GM12873 (cell line): ENCODE data around the gene YAE1.

Experiments used
- TF ChIP-seq, protein P1 (sequence below): IDR thresholded peaks from 2 replicates; pipeline ENCODE4 v1.5.1; 2012; ENCODE audit warnings: low read depth, mild to moderate bottlenecking, moderate library complexity, low read length, control low read depth; ENCODE audit not compliant: insufficient read depth; ENCODE audit errors: missing control alignments

Gene YAE1

DNA sequence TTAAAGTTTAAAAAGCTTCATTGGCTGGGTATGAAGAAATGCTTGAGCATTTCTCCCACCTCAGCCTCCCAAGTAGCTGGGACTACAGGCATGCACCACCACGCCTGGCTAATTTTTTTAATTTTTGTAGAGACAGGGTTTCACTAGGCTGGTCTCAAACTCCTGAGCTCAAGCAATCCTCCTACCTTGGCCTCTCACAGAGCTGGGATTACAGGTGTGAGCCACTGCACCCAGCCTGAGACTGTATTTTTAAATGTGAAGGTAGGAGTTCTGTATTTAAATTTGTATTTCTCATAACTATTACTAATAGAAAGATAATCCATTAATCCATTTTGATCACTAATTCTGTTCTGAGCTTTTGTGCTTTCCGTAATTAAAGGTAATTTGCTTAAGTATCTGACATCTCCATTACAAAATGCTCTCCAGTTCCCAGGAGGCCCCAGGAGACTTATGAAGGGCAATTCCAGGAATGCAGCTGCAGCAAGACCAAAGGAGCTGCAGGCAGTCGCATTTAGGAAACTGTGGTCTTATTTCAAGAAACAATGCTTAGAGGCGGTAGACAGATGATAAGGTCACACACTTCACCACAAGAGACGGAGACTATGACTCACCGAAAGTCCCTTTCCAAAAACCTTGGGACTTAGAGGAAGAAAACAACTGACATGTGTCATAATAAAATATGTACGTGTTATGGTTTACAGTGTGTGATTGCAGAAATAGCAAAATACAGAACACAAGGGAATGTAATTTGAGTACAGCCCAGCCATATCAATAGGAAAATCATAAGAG, 23.3 kb downstream of the YAE1 start:
- TF ChIP-seq, protein P1, sequence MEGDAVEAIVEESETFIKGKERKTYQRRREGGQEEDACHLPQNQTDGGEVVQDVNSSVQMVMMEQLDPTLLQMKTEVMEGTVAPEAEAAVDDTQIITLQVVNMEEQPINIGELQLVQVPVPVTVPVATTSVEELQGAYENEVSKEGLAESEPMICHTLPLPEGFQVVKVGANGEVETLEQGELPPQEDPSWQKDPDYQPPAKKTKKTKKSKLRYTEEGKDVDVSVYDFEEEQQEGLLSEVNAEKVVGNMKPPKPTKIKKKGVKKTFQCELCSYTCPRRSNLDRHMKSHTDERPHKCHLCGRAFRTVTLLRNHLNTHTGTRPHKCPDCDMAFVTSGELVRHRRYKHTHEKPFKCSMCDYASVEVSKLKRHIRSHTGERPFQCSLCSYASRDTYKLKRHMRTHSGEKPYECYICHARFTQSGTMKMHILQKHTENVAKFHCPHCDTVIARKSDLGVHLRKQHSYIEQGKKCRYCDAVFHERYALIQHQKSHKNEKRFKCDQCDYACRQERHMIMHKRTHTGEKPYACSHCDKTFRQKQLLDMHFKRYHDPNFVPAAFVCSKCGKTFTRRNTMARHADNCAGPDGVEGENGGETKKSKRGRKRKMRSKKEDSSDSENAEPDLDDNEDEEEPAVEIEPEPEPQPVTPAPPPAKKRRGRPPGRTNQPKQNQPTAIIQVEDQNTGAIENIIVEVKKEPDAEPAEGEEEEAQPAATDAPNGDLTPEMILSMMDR: no peak

DNA sequence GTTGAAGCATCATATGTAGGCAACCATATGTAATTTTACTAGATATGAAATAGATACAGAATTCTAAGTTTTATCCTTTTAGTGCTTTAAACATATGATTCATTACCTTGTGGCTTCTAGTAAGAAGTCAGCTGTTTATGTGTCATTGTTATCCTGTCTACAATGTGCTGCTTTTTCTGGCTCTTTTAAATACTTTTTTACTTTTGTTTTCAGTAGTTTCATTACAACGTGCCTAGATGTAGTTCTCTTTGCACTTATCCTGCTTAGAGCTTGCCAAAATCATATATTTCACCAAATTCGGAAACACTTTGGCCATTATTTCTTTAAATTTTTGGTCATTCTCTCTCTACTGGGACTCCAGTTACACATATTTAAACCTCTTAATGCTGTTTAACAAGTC, 26.4 kb downstream of the YAE1 start:
- TF ChIP-seq, protein P1: no peak

DNA sequence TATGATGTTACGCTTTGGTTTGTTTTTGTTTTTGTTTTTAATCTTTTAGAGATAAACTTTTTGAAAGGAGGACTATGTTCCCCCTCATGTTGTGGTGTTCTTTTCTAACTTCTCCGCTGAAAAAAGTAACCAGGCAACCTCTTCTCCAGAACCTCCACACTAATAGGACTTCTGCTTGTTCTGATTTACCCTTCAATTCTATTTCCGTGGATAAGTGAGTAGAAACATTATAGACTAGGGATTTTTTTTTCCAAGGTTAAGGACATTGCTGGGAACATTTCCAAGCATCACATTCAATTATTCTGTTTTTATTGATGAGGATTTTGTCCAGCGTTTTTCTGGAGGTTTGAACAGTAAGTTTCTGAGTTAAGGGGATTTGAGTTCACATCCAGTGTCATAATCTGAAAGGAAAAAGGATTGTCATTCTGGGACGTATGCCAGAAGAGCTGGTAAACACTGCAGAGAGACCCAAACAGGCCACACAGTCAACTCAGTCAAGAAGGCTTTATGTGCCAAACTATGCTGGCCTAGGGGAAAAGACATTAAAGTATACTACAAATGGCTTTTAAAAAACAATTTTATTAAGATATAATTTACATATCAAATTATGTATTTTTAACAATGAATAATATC, 28.9 kb downstream of the YAE1 start:
- TF ChIP-seq, protein P1: no peak

DNA sequence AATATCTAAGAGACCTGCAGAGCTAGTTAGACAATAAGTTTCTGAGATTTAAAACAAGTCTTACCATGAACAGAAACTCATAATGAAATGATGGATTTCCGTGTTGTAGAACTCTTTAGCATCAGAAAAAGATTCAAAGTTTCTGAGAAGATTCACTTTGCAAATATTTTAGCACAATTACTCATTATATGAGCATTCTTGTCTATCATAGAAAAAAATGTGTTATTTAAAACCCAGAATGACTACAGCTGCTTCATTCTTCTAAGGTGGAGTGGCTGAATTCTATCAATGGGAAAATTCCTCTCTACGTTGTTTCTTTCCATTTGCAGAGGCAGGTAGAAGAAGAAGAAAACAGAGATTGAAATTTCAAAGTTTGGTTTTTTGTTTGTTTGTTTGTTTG, 36.1 kb downstream of the YAE1 start:
- TF ChIP-seq, protein P1: no peak

DNA sequence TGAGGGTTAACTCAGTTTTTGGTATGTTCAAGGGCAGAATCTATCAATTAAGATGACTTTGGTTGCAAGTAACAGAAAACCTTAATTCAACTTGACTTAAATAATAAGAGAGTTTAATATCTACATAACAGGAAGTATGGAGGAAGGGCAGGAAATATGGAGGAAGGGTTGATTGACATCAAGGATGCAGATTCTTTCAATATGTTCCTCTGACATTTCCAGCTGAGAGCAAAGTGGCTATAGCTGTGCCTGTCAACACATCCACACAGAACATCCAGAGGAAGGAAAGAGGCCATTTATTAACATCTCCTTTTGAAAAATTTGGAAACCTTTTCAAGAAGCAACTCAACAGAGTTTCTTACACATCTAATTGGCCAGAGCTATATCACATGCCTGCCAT, 37.7 kb downstream of the YAE1 start:
- TF ChIP-seq, protein P1: no peak

DNA sequence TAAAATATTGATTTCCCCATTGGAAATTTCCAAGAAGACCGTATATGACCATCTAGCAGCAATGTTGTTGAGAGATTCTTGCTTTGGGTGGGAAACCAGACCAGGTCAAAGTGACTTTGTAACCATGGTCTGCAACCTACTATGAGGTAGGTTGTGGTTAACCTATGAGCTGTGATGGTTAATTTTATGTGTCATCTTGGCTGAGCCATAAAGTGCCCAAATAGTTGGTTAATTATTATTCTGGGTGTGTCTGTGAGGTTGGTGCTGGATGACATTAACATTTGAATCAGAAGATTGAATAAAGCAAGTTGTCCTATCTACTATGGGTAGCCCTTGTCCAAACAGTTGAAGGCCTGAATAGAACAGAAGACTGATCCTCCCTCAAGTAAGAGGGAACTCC, 38.9 kb downstream of the YAE1 start:
- TF ChIP-seq, protein P1: no peak

DNA sequence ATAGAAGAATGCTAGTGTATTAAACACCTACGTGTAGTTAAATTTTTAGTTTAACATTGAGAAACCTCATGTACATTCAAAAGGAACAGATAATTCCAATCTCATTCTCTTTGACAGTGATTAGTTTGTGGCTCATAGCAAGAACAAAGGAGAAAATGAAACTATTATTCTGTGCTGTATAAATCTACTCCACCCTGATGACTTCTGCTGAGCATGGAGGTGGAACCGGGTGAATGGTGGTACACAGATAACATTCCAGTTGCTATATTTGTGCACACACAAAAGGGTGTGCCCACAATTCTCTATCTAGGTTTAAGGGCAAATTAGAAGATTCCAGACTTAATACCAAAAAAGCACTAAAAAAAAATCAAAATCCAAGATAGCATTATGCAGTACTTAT, 40.1 kb downstream of the YAE1 start:
- TF ChIP-seq, protein P1: no peak
